Measurements from ENCODE around the gene CNTNAP2.
A peak's percentile ranks its signal among the peaks of the same experiment; 100 is the strongest.

CNTNAP2 gene

DNA sequence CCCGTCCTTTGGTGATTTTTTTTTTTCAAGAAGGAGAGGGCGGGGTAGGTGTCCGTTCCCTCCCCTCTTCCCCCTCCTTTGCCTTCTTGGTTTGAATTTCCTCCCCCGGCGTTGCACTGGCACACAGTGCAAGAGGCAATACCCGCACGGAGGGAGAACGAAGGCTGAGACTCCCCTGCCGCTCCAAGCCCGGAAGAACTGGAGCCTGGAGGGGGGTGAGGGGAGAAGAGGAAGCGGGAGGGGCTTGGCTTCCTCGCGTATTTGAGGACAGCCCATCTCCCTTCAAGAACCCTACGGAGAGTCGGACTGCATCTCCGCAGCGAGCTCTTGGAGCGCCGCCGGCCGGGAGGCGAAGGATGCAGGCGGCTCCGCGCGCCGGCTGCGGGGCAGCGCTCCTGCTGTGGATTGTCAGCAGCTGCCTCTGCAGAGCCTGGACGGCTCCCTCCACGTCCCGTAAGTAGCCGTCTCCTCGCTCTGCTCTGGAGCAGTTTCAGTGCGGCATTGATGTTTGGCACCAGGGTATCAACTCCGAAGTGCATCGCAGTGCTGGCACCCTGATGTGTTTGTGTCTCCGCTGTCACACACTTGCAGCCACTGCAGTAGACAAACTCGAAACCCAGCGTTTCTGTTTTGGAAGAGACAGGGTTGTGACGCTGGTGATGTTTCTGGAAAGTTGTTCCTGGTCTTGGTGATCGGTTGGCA lies at the start of gene CNTNAP2:
CNTNAP2 (plus strand) TSS at position 281 of the 702 bp plus-strand sequence; CDS start at position 357, 76 bp downstream.
- peak; percentile 59 for DNase-seq

GRCh38 chr7:146067880-146068279 lies 48.7 kb upstream of the CNTNAP2 start:
- DNase-seq, result no peak

DNA sequence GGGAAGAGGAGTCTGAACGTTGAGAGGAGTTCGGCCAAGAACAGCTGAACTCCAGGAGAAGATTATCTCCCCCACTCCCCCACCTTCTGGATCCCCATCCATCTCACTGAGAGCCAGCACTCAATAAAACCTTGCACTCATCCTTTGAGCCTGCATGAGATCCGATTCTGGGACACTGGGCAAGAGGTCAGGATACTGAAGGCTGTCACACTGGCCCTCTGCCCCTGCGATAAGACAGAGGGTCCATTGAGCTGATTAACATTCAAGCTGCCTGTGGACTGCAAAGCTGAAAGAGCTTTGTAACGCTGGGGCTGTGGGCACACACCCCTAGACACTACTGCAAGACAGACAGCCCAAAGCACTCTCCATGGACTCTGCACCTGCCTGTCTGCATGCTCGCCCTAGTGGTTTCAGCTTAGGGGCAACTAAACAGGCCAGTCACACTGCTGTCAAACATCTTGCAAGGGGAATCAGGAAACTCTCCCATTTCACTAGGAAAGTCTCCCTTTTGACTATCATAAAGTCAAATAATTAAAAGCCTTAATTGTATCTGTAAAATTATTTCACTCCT lies 42.3 kb upstream of the CNTNAP2 start:
- DNase-seq, result no peak

- no peak for DNase-seq
Observed at GRCh38 chr7:146076344-146076743, 40.3 kb upstream of the CNTNAP2 start.

- DNase-seq, result no peak
Observed at GRCh38 chr7:146084086-146084485, 32.5 kb upstream of the CNTNAP2 start.

DNA sequence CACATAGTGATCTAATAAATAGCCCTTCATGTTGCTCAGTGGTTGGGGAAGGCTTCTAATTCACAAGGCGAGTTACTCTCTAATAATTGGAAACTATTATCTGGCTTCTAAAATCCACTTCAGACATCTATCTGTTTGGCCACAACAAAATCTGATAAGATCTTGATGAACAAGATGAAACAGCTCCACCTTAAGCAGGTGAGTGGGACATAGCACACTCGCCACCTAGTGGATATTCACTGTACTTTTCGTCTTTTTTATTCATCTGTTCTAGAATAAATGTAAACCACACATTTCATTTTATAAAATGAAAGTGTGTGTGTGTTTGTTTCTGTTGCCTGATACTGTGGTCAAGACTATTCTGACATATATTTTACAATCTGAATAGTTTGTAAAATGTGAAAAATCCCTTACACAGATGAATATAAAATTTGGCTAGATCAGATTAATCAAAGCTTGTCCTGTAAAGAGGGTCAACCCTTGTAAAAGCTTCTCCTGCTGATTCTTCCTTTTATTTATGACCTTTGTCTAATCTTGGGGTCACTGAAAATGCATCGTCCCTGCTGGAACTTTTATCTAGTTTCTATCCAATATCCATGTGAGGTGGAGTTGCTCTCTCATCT lies 26.5 kb upstream of the CNTNAP2 start:
- peak; percentile 75 for DNase-seq

- DNase-seq, result no peak
Observed at GRCh38 chr7:146094356-146094755, 22.2 kb upstream of the CNTNAP2 start.

- no peak for DNase-seq
Observed at GRCh38 chr7:146096994-146097393, 19.6 kb upstream of the CNTNAP2 start.

DNA sequence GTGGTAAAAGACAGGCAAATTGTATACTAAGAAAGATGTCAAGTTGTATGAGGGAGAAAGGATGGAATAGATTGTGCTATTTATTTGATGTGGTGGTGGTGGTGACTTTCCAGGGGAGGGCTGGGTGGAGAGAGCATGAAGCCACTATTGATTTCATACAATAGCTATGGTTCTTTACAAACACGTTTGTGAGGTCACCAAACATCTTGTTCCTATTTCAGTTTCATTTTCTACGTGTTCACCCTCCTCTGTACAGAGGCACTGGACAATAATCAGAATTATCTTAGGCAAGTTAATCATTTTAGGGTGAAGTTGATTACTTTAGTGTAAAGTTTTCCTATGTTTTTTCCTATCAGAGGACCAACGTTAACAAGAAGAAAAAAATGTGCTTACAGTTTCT lies 10.3 kb upstream of the CNTNAP2 start:
- no peak for DNase-seq

DNA sequence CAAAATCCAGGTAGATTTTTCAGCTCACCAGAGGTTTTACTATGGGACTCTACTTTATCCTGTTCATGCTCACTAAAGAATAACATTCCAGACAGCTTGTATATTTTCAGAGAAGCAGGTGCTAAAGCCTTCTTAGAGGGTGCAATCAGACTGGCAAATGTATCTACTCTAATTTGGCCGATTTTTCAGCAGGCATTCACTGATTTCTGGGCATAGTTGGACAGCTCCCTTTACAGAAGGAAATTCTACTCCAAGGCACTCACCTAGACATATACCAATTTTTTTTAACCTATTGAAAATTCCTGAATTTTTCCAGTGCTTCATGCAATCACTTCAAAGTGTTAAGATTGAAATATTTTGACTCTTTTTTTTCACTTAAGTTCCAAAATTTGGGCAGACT lies 3.8 kb upstream of the CNTNAP2 start:
- DNase-seq, result no peak

GRCh38 chr7:146115548-146115850 lies 1.1 kb upstream of the CNTNAP2 start:
- peak; percentile 77 for DNase-seq

- DNase-seq, result peak; percentile 59
Observed at GRCh38 chr7:146115851-146116520, 615 bp upstream of the CNTNAP2 start.

DNA sequence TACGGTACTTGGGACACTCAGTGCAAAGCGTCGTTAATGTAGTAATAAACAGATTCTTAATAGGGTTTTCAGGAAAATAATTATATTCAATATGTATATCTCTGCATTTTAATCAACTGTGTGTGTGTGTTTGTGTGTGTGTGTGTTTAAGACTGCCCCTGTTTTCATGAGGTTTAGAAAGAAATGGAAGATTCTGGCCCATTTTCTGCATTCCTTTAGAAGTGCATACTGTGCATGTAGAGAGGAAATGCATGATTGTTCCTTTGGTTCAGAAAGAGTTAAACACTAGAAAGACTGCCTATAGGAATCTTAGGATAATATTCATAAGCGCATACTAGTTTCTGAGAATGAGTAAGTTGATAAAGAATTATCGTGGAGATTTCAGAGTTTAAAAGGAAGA lies 975 bp downstream of the CNTNAP2 start:
- no peak for DNase-seq

DNA sequence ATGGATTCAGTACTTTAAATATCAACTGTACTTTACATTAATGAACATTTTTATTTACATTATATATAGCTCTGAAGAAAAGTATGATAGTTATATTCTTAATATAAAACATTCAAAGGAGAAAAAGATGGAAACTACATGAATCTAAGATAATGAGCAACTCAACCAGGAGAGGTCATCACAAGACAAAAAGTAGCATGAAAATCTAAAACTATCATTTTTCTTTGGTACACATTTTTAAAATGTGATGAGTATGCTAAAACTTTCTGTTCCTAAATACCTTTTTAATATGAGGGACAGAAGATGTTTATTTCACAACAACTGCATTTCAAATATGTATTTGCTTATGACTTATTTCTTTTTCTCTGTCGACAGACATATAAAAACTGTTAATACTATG lies 2.4 kb downstream of the CNTNAP2 start:
- DNase-seq, result no peak

DNA sequence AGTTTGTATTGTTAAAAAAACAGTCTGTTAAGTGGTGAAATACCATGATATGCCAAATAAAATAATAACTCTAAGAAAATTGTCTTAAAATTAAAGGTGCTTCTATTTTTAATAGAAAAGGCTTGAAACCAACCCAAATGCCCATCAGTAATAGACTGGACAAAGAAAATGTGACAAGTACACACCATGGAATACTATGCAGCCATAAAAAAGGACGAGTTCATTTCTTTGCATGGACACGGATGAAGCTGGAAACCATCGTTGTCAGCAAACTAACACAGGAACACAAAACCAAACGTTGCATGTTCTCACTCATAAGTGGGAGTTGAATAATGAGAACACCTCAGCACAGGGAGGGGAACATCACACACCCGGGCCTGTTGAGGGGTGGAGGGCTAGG lies 7.1 kb downstream of the CNTNAP2 start:
- DNase-seq, result no peak

GRCh38 chr7:146126767-146127509 lies 10.3 kb downstream of the CNTNAP2 start:
- no peak for DNase-seq

DNA sequence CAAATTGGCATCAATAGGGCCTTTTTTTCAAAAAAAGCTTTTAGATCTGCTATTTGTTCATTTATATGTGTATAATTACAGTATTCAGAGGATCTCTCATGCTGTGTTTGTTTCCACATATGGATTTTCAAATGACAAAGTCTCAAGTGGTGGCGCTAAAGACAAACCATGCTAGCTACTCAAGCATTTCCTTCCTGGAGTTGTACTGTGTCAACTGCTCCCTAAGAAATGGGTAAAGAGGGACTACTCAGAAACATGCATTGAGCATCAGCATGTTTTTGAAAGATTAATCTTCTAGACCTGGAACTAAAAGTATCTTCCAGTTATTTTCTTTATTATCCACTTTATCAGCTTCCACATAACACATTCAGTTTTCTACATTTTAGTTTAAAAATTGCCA lies 12.7 kb downstream of the CNTNAP2 start:
- DNase-seq, result no peak

DNA sequence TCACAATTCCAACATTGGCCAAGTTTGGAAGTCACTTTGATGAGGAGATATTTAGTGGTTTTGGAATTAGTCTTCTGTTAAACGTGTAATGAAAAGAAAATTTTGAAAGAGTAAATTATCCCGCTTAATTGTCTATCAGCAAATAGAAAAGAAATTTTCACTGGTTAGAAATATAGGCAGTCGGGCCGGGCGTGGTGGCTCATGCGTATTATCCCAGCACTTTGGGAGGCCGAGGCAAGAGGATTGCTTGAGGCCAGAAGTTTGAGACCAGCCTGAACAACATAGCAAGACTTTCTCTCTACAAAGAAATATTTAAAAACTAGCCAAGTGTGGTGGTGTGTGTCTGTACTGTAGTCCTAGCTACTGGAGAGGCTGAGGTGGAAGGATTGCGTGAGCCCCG lies 13.4 kb downstream of the CNTNAP2 start:
- no peak for DNase-seq

GRCh38 chr7:146131701-146132100 lies 15.1 kb downstream of the CNTNAP2 start:
- DNase-seq, result no peak

DNA sequence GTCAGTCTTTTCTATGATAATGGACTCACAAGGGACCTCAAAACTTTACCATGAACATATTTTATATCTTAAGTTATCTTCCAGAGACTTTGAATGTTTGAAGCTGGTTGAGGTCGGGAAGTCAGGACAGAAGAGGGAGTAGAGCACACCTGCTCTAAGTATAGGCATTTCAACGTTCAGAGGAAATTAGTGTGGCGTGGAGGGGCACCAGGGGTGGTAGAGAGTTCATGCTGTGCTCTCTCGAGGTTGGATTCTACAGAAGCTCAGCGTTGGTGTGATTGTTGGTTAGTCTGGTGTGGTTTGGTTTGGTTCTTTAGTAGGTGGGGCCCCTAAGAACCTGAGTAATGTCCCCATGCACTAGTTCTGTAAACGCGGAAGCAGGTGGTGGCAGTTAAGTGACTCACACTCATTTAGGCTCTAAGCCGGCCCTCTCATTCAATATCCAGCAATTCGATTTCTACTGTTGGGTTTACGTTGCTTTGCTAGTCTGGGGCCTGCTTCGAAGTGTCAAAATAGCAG lies 19.8 kb downstream of the CNTNAP2 start:
- DNase-seq, result no peak

- no peak for DNase-seq
Observed at GRCh38 chr7:146138926-146139325, 22.3 kb downstream of the CNTNAP2 start.

GRCh38 chr7:146146831-146147486 lies 30.4 kb downstream of the CNTNAP2 start:
- DNase-seq, result peak; percentile 44

GRCh38 chr7:146150153-146150552 lies 33.6 kb downstream of the CNTNAP2 start:
- no peak for DNase-seq

Data from NCI-H1105 (cell line).